OCI-LY1 (cell line): ENCODE results near the gene PIK3C2B.

ENCODE experiments used
- H2AFZ ChIP-seq: fragments of 200-600 bp; sonication (generic), shearing (Covaris generic); 2 replicates; pipeline ENCODE4 v1.6.0; 2014; ENCODE audit warnings: antibody characterized with exemption, mild to moderate bottlenecking, low read length
- H3F3A ChIP-seq: fragments of 200-600 bp; sonication (generic), shearing (Covaris generic); 2 replicates; pipeline ENCODE4 v1.6.0; 2014; ENCODE audit warnings: mild to moderate bottlenecking, antibody characterized with exemption, low read length, moderate library complexity; ENCODE audit not compliant: insufficient read depth
- H3K27ac ChIP-seq: fragments of 200-600 bp; sonication (generic); 2 replicates; pipeline ENCODE4 v1.5.1; 2014; ENCODE audit warnings: low read length, mixed run types, mild to moderate bottlenecking, low read depth; ENCODE audit not compliant: poor library complexity, severe bottlenecking
- H3K27me3 ChIP-seq: fragments of 200-600 bp; sonication (generic); 2 replicates; pipeline ENCODE4 v1.6.0; 2014; ENCODE audit warnings: antibody characterized with exemption, mild to moderate bottlenecking, low read length, moderate library complexity; ENCODE audit not compliant: insufficient read depth
- H3K36me3 ChIP-seq: fragments of 200-600 bp; sonication (generic); 2 replicates; pipeline ENCODE4 v1.6.1; 2014; ENCODE audit warnings: mild to moderate bottlenecking, antibody characterized with exemption, low read length, moderate library complexity, mixed read lengths; ENCODE audit not compliant: insufficient read depth
- H3K4me1 ChIP-seq: fragments of 200-600 bp; sonication (generic); 2 replicates; pipeline ENCODE4 v1.5.1; 2014; ENCODE audit warnings: mild to moderate bottlenecking, low read length, moderate library complexity; ENCODE audit not compliant: insufficient read depth, severe bottlenecking
- H3K4me2 ChIP-seq: fragments of 200-600 bp; sonication (generic), shearing (Covaris generic); 2 replicates; pipeline ENCODE4 v1.6.1; 2014; ENCODE audit warnings: low read length
- H3K4me3 ChIP-seq: fragments of 200-600 bp; sonication (generic); 2 replicates; pipeline ENCODE4 v1.5.1; 2014; ENCODE audit warnings: low read length, low read depth, mild to moderate bottlenecking, mixed read lengths; ENCODE audit not compliant: poor library complexity, severe bottlenecking
- H3K79me2 ChIP-seq: fragments of 200-600 bp; shearing (Covaris generic); 2 replicates; pipeline ENCODE4 v1.6.1; 2016; ENCODE audit warnings: mixed run types, low read length, mixed read lengths; ENCODE audit not compliant: insufficient read depth
- H3K9ac ChIP-seq: fragments of 200-600 bp; sonication (generic), shearing (Covaris generic); 2 replicates; pipeline ENCODE4 v1.6.1; 2014; ENCODE audit warnings: mild to moderate bottlenecking, low read length, mixed read lengths
- H3K9me2 ChIP-seq: fragments of 200-600 bp; sonication (generic), shearing (Covaris generic); 2 replicates; pipeline ENCODE4 v1.6.1; 2014; ENCODE audit warnings: low read depth, mild to moderate bottlenecking, low read length, mixed read lengths
- H3K9me3 ChIP-seq: fragments of 200-600 bp; shearing (Covaris generic); 2 replicates; pipeline ENCODE4 v1.6.1; 2014; ENCODE audit warnings: low read length, mixed read lengths
- H4K20me1 ChIP-seq: fragments of 200-600 bp; sonication (generic), shearing (Covaris generic); 2 replicates; pipeline ENCODE4 v1.6.0; 2016; ENCODE audit warnings: mild to moderate bottlenecking, low read length; ENCODE audit not compliant: insufficient read depth
- CTCF ChIP-seq: fragments of 200-600 bp; sonication (generic), shearing (Covaris generic); IDR thresholded peaks from 2 replicates; pipeline ENCODE4 v1.5.1; 2017; ENCODE audit warnings: mild to moderate bottlenecking, antibody characterized with exemption, low read length, moderate library complexity, mixed read lengths
- EZH2 ChIP-seq: fragments of 200-600 bp; sonication (generic), shearing (Covaris generic); IDR thresholded peaks from 2 replicates; pipeline ENCODE4 v1.8.0; 2017; ENCODE audit warnings: borderline replicate concordance, mixed run types, mild to moderate bottlenecking, antibody characterized with exemption, low read length, moderate library complexity, mixed read lengths

PIK3C2B gene

GRCh38 chr1:204459706-204460105 is 34.9 kb downstream of the PIK3C2B start:
- no peaks in the 10 kb centered on the region for H4K20me1 ChIP-seq
- no peak overlapping the region for H3K9ac ChIP-seq
- H3K79me2 ChIP-seq: no peaks in the 10 kb centered on the region
- H3K27ac ChIP-seq: no peak overlapping the region
- peaks cover 10% of the 10 kb centered on the region for H3K4me1 ChIP-seq
- H3K9me2 ChIP-seq: no peaks in the 10 kb centered on the region
- no peaks in the 10 kb centered on the region for H3K27me3 ChIP-seq
- H3F3A ChIP-seq: no peaks in the 10 kb centered on the region
- no peak overlapping the region for H2AFZ ChIP-seq
- TF ChIP-seq EZH2: no peak
- no peak for TF ChIP-seq CTCF
- no peaks in the 10 kb centered on the region for H3K9me3 ChIP-seq
- no peak overlapping the region for H3K4me2 ChIP-seq
- H3K4me3 ChIP-seq: no peak overlapping the region
- peaks cover 96% of the 10 kb centered on the region for H3K36me3 ChIP-seq

GRCh38 chr1:204457666-204458065 is 36.9 kb downstream of the PIK3C2B start:
- Histone ChIP-seq H3K36me3 (peaks cover 93% of the 10 kb centered on the region), H4K20me1 (no peaks in the 10 kb centered on the region), H2AFZ (no peak overlapping the region), H3F3A (no peaks in the 10 kb centered on the region), H3K79me2 (no peaks in the 10 kb centered on the region), H3K9me2 (no peaks in the 10 kb centered on the region), H3K4me2 (no peak overlapping the region), H3K4me3 (no peak overlapping the region), H3K9ac (no peak overlapping the region), H3K27me3 (no peaks in the 10 kb centered on the region), H3K27ac (no peak overlapping the region), H3K4me1 (peaks cover 17% of the 10 kb centered on the region), H3K9me3 (no peaks in the 10 kb centered on the region)
- no peak for TF ChIP-seq CTCF
- TF ChIP-seq EZH2: no peak

- Histone ChIP-seq H3F3A (no peaks in the 10 kb centered on the region), H3K79me2 (no peaks in the 10 kb centered on the region), H3K9me3 (no peaks in the 10 kb centered on the region), H4K20me1 (no peaks in the 10 kb centered on the region), H3K4me2 (no peak overlapping the region), H3K36me3 (peaks cover 93% of the 10 kb centered on the region), H3K27ac (no peak overlapping the region), H3K27me3 (no peaks in the 10 kb centered on the region), H3K4me1 (peaks cover 10% of the 10 kb centered on the region), H3K4me3 (no peak overlapping the region), H2AFZ (no peak overlapping the region), H3K9me2 (no peaks in the 10 kb centered on the region), H3K9ac (no peak overlapping the region)
- TF ChIP-seq EZH2 (no peak), CTCF (no peak)
Measured at GRCh38 chr1:204456826-204457442, 37.7 kb downstream of the PIK3C2B start.
